HepG2 (cell line): ENCODE measurements around the gene SCUBE1. TPM values are rescaled to one million over a fixed set of nuclear protein-coding genes. Genes with fewer than 3 reads are reported as not detected.

Experiments
- ATAC-seq: fragments of 200-7000 bp; cut with Tn5 transposase; 3 replicates; pipeline ENCODE4 v1.9.1; 2020; ENCODE audit warnings: mild to moderate bottlenecking, moderate library complexity
- BruUV-seq: library from RNA; stranded (reverse); fragments of 400-500 nt; replicated peaks from 2 replicates; lab custom pipeline; 2021; lab: Mats Ljungman, UMichigan
- CTCF ChIA-PET: fragments of 300-600 bp; formaldehyde crosslinking; extraction: SDS; loops from one replicate; lab custom pipeline; 2021; ENCODE audit warnings: low total read pairs, inconsistent platforms, low intra/inter-chr PET ratio; lab: Yijun Ruan, JAX
- POLR2A ChIA-PET: fragments of 350-600 bp; sonication (Branson Sonifier 250); formaldehyde crosslinking; loops from one replicate; lab custom pipeline; 2020; ENCODE audit warnings: antibody characterized with exemption, inconsistent platforms; lab: Yijun Ruan, JAX
- DNase-seq: peaks from one replicate; pipeline ENCODE4 v3.0.0-alpha.2; 2015; ENCODE audit warnings: low spot score
- FAIRE-seq: peaks from 3 replicates; lab custom pipeline; 2011; peaks lifted over from hg19 to GRCh38; lab: Jason Lieb, UNC
- H2AFZ ChIP-seq: one replicate; pipeline ENCODE4 v1.6.1; 2011; ENCODE audit warnings: low read length, inconsistent platforms
- H3K27ac ChIP-seq: fragments of 300-600 bp; 3 replicates; pipeline ENCODE4 v1.8.0; 2011; ENCODE audit warnings: mixed run types, mild to moderate bottlenecking, mixed read lengths, low read length, inconsistent platforms; ENCODE audit not compliant: insufficient read depth; ENCODE audit errors: extremely low read length
- H3K27me3 ChIP-seq, 2 experiments: fragments of 200-600 bp in 1 of 2; 2 replicates in 1 of 2; 3 replicates in 1 of 2; pipeline versions ENCODE4 v1.6.0 to v1.8.0; 2011; ENCODE audit warnings: low read length in 2 of 2, mild to moderate bottlenecking in 2 of 2, moderate library complexity in 2 of 2, inconsistent platforms in 1 of 2; ENCODE audit not compliant: insufficient read depth in 2 of 2, control insufficient read depth in 1 of 2
- H3K36me3 ChIP-seq, 2 experiments: fragments of 200-600 bp in 1 of 2; replicated peaks in 1 of 2; 2 replicates in 1 of 2; 3 replicates in 1 of 2; pipeline versions ENCODE4 v1.5.1 to v1.8.0; 2011; ENCODE audit warnings: low read length in 2 of 2, inconsistent platforms in 1 of 2; ENCODE audit not compliant: insufficient read depth in 2 of 2, control insufficient read depth in 1 of 2
- H3K4me1 ChIP-seq: 2 replicates; pipeline ENCODE4 v1.5.1; 2012; ENCODE audit warnings: low read length, inconsistent platforms; ENCODE audit not compliant: insufficient read depth
- H3K4me2 ChIP-seq: 2 replicates; pipeline ENCODE4 v1.6.0; 2011; ENCODE audit warnings: low read depth, low read length, inconsistent platforms
- H3K4me3 ChIP-seq, 3 experiments: fragments of 200-600 bp in 1 of 3; sonication (generic), shearing (Covaris generic) in 1 of 3; replicated peaks in 1 of 3; 2 replicates each; pipeline ENCODE4 v1.5.1; 2011 to 2016; ENCODE audit warnings: low read length in 3 of 3, inconsistent platforms in 2 of 3, low read depth in 2 of 3, mild to moderate bottlenecking in 2 of 3, control low read depth in 1 of 3, mixed read lengths in 1 of 3; ENCODE audit not compliant: insufficient read depth in 1 of 3
- H3K79me2 ChIP-seq: one replicate; pipeline ENCODE4 v1.6.1; 2011; ENCODE audit warnings: low read length, inconsistent platforms; ENCODE audit not compliant: insufficient read depth
- H3K9ac ChIP-seq: 2 replicates; pipeline ENCODE4 v1.6.0; 2011; ENCODE audit warnings: mild to moderate bottlenecking, low read depth, low read length, inconsistent platforms; ENCODE audit not compliant: insufficient read depth
- H3K9me3 ChIP-seq: 2 replicates; pipeline ENCODE4 v1.5.1; 2012; ENCODE audit warnings: mild to moderate bottlenecking, low read length
- H4K20me1 ChIP-seq: 2 replicates; pipeline ENCODE4 v1.6.0; 2011; ENCODE audit warnings: inconsistent platforms, mild to moderate bottlenecking, low read length, moderate library complexity; ENCODE audit not compliant: insufficient read depth
- ARID4A ChIP-seq: sonication (generic); formaldehyde crosslinking; IDR thresholded peaks from 2 replicates; pipeline ENCODE4 v1.5.0; 2020; ENCODE audit warnings: mild to moderate bottlenecking, missing genetic modification reagents, borderline replicate concordance
- ATF3 ChIP-seq: sonication (generic); formaldehyde crosslinking; IDR thresholded peaks from 2 replicates; pipeline ENCODE4 v1.4.0; 2020; ENCODE audit warnings: missing genetic modification reagents
- CSRNP1 ChIP-seq: sonication (generic); formaldehyde crosslinking; IDR thresholded peaks from 2 replicates; pipeline ENCODE4 v1.8.1; 2023; ENCODE audit warnings: mild to moderate bottlenecking, missing genetic modification reagents
- ETV5 ChIP-seq: IDR thresholded peaks from 2 replicates; pipeline ENCODE4 v1.6.1; 2018; ENCODE audit warnings: missing biosample characterization, missing genetic modification reagents, inconsistent platforms, borderline replicate concordance
- FOXA3 ChIP-seq: IDR thresholded peaks from 2 replicates; pipeline ENCODE4 v1.6.1; 2016; ENCODE audit warnings: missing genetic modification reagents, missing compliant biosample characterization
- HMG20B ChIP-seq: conservative IDR thresholded peaks from 2 replicates; pipeline ENCODE4 v1.6.1; 2016; ENCODE audit warnings: missing genetic modification reagents, missing compliant biosample characterization
- MXI1 ChIP-seq: IDR thresholded peaks from 3 replicates; pipeline ENCODE4 v1.6.1; 2012; ENCODE audit warnings: low read depth, low read length, inconsistent platforms, borderline replicate concordance
- ZBTB38 ChIP-seq: sonication (generic); formaldehyde crosslinking; IDR thresholded peaks from 2 replicates; pipeline ENCODE4 v1.5.1; 2020; ENCODE audit warnings: mild to moderate bottlenecking, missing genetic modification reagents
- ZFP91 ChIP-seq: sonication (generic); formaldehyde crosslinking; IDR thresholded peaks from 2 replicates; pipeline ENCODE4 v1.9.0; 2022; ENCODE audit warnings: missing genetic modification reagents, mild to moderate bottlenecking, borderline replicate concordance
- ZNF251 ChIP-seq: sonication (generic); formaldehyde crosslinking; IDR thresholded peaks from 2 replicates; pipeline ENCODE4 v1.9.0; 2021; ENCODE audit warnings: mild to moderate bottlenecking, missing genetic modification reagents
- ZNF501 ChIP-seq: sonication (generic); formaldehyde crosslinking; IDR thresholded peaks from 2 replicates; pipeline ENCODE4 v1.5.1; 2020; ENCODE audit warnings: mild to moderate bottlenecking, moderate library complexity, missing genetic modification reagents
- ZNF556 ChIP-seq: sonication (generic); formaldehyde crosslinking; IDR thresholded peaks from 2 replicates; pipeline ENCODE4 v1.4.0; 2020; ENCODE audit warnings: mild to moderate bottlenecking, missing genetic modification reagents, borderline replicate concordance
- ZNF629 ChIP-seq: sonication (generic); formaldehyde crosslinking; conservative IDR thresholded peaks from 2 replicates; pipeline ENCODE4 v1.5.0; 2020; ENCODE audit warnings: missing genetic modification reagents
- ZNF746 ChIP-seq: sonication (generic); formaldehyde crosslinking; IDR thresholded peaks from 2 replicates; pipeline ENCODE4 v1.8.0; 2022; ENCODE audit warnings: mild to moderate bottlenecking, missing genetic modification reagents
- ZNF780A ChIP-seq: sonication (generic); formaldehyde crosslinking; IDR thresholded peaks from 2 replicates; pipeline ENCODE4 v1.8.0; 2022; ENCODE audit warnings: mild to moderate bottlenecking, missing genetic modification reagents, moderate library complexity
- WGBS: methylation state at CpG from one replicate; pipeline ENCODE4 v1.1.6; 2017; ENCODE audit warnings: low lambda C conversion rate; 5-methylcytosine and 5-hydroxymethylcytosine counted together
- in situ Hi-C: cut with HindIII; loops from 2 replicates; pipeline ENCODE4 v1.10.0; 2017; ENCODE audit warnings: low pct_unique_long_range_greater_than_20kb; ENCODE audit not compliant: extremely low pct_ligation_motif_present
- intact Hi-C: fragments of 100-400 bp; cut with micrococcal nuclease; formaldehyde crosslinking; loops from one replicate; pipeline ENCODE4 v1.10.0; 2022; ENCODE audit not compliant: unreplicated experiment
- polyA plus RNA-seq, 8 experiments: library from polyadenylated mRNA; depleted of rRNA in 3 of 8; stranded (reverse) in 7 of 8; unstranded in 1 of 8; fragments of >200 nt; fragmentation: Illumina TruSeq in 4 of 8; extraction: Trizol in 4 of 8; gene quantifications; 2 replicates each; pipeline versions ENCODE4 v1.2.1 to v1.2.3, GENCODE V29; 2011 to 2016; ENCODE audit warnings: low read depth in 4 of 8, missing spikeins in 1 of 8, mixed read lengths in 1 of 8; ENCODE audit not compliant: insufficient read depth in 1 of 8
- total RNA-seq, 5 experiments: library from RNA; depleted of rRNA; stranded (reverse); fragments of >200 nt; fragmentation: Illumina TruSeq; extraction: Trizol; gene quantifications; 2 replicates each; pipeline ENCODE4 v1.2.3, GENCODE V29; 2016; ENCODE audit warnings: low read depth in 1 of 5

SCUBE1 gene
- total and polyA plus RNA-seq, 2 of the 13 experiments (the other 11 are each of a cell fraction or from before 2014, with no cell fraction given), result under 0.01 to 0.05 TPM

- no peaks in the 10 kb centered on the region for H3K79me2 ChIP-seq
- no peaks in the 10 kb centered on the region for H4K20me1 ChIP-seq
- H3K4me2 ChIP-seq, result no peak overlapping the region
- TF ChIP-seq FOXA3 (CRISPR knock-in tag) (no peak), ZNF629 (CRISPR knock-in tag) (no peak), ZNF501 (no peak), MXI1 (no peak), CSRNP1 (CRISPR knock-in tag) (no peak), HMG20B (no peak), ZNF556 (CRISPR knock-in tag) (no peak), ZFP91 (CRISPR knock-in tag) (no peak), ZNF746 (CRISPR knock-in tag) (no peak), ZNF251 (CRISPR knock-in tag) (no peak), ATF3 (CRISPR knock-in tag) (no peak), ARID4A (no peak), ETV5 (CRISPR knock-in tag) (no peak), ZBTB38 (CRISPR knock-in tag) (no peak), ZNF780A (no peak)
- DNase-seq (no peak), ATAC-seq (no peak), FAIRE-seq (no peak)
- no peak overlapping the region for H3K27ac ChIP-seq
- ChIA-PET CTCF (no interaction called here), POLR2A (no interaction called here)
- peaks cover 10 to 41% of the 10 kb centered on the region in 2 experiments for H3K27me3 ChIP-seq
- no TSS peak for BruUV-seq
- intact Hi-C loops (no loop called here), in situ Hi-C loops (no loop called here)
- H3K9ac ChIP-seq, result no peak overlapping the region
- H3K9me3 ChIP-seq, result no peaks in the 10 kb centered on the region
- H2AFZ ChIP-seq, result no peak overlapping the region
- no peaks in the 10 kb centered on the region for H3K36me3 ChIP-seq
- peaks cover 8% of the 10 kb centered on the region; the same call in 1 of the 2 replicates for H3K4me1 ChIP-seq
- no peak overlapping the region for H3K4me3 ChIP-seq
- 0% methylated on average over 1 of the region's 22 CpGs for WGBS
Measured at GRCh38 chr22:43220625-43221380, 122.4 kb downstream of the SCUBE1 start.
